Neural progenitor cell (in vitro differentiated cells): ENCODE measurements around the gene ACSL4. TPM values are rescaled to one million over a fixed set of nuclear protein-coding genes. Genes with fewer than 3 reads are reported as not detected.

Source experiments
- DNase-seq: peaks from one replicate; pipeline ENCODE4 v3.0.0-alpha.2; 2016; ENCODE audit warnings: low spot score
- H2AFZ ChIP-seq: fragments of 200-600 bp; sonication (generic); replicated peaks from 2 replicates; pipeline ENCODE4 v1.6.1; 2016; ENCODE audit warnings: antibody characterized with exemption
- H3F3A ChIP-seq: fragments of 200-600 bp; sonication (generic); 2 replicates; pipeline ENCODE4 v1.6.1; 2016; ENCODE audit warnings: antibody characterized with exemption, low read depth
- H3K27ac ChIP-seq: fragments of 200-600 bp; sonication (generic); 2 replicates; pipeline ENCODE4 v1.5.1; 2016; ENCODE audit warnings: mild to moderate bottlenecking
- H3K27me3 ChIP-seq: fragments of 200-600 bp; sonication (generic); 2 replicates; pipeline ENCODE4 v1.6.1; 2016; ENCODE audit warnings: mild to moderate bottlenecking, moderate library complexity
- H3K36me3 ChIP-seq: fragments of 200-600 bp; sonication (generic); 2 replicates; pipeline ENCODE4 v1.5.1; 2016
- H3K4me1 ChIP-seq: fragments of 200-600 bp; sonication (generic); 2 replicates; pipeline ENCODE4 v1.6.1; 2016; ENCODE audit warnings: mixed run types
- H3K4me2 ChIP-seq: fragments of 200-600 bp; sonication (generic); 2 replicates; pipeline ENCODE4 v1.6.1; 2016
- H3K4me3 ChIP-seq: fragments of 200-600 bp; sonication (generic); 2 replicates; pipeline ENCODE4 v1.5.1; 2016
- H3K79me2 ChIP-seq: fragments of 200-600 bp; sonication (generic); 2 replicates; pipeline ENCODE4 v1.6.1; 2016; ENCODE audit warnings: low read depth
- H3K9ac ChIP-seq: fragments of 200-600 bp; sonication (generic); 2 replicates; pipeline ENCODE4 v1.6.1; 2016
- H3K9me3 ChIP-seq: fragments of 200-600 bp; sonication (generic); 2 replicates; pipeline ENCODE4 v1.5.1; 2016; ENCODE audit warnings: low read depth
- H4K20me1 ChIP-seq: fragments of 200-600 bp; sonication (generic); 2 replicates; pipeline ENCODE4 v1.6.1; 2016; ENCODE audit warnings: low read depth
- H3K27ac Mint-ChIP-seq: 3 replicates; pipeline ENCODE4 v1.8.0; 2021; ENCODE audit warnings: mixed read lengths
- H3K27me3 Mint-ChIP-seq: 2 replicates; pipeline ENCODE4 v1.8.0; 2022; ENCODE audit warnings: low read depth, mild to moderate bottlenecking, inconsistent platforms, moderate library complexity, mixed read lengths; ENCODE audit not compliant: insufficient read depth
- H3K36me3 Mint-ChIP-seq: 3 replicates; pipeline ENCODE4 v1.8.0; 2021; ENCODE audit warnings: mixed read lengths
- H3K4me1 Mint-ChIP-seq: 3 replicates; pipeline ENCODE4 v1.8.0; 2021; ENCODE audit warnings: mixed read lengths
- H3K4me3 Mint-ChIP-seq: 3 replicates; pipeline ENCODE4 v1.8.0; 2021; ENCODE audit warnings: mild to moderate bottlenecking, moderate library complexity, mixed read lengths
- H3K9me3 Mint-ChIP-seq: 3 replicates; pipeline ENCODE4 v1.8.0; 2020; ENCODE audit warnings: mixed read lengths
- EZH2 ChIP-seq: fragments of 200-600 bp; sonication (generic); IDR thresholded peaks from 2 replicates; pipeline ENCODE4 v1.6.1; 2017; ENCODE audit warnings: antibody characterized with exemption, mild to moderate bottlenecking, moderate library complexity
- EZH2phosphoT487 ChIP-seq: fragments of 200-600 bp; sonication (generic); IDR thresholded peaks from 2 replicates; pipeline ENCODE4 v1.6.1; 2017; ENCODE audit warnings: antibody characterized with exemption
- total RNA-seq: library from RNA; depleted of rRNA; stranded (reverse); fragments of >200 nt; gene quantifications from 2 replicates; pipeline ENCODE4 v1.2.3, GENCODE V29; 2015; ENCODE audit warnings: low replicate concordance
- TF ChIP-seq, protein P1 (sequence below): fragments of 200-600 bp; sonication (generic); IDR thresholded peaks from 2 replicates; pipeline ENCODE4 v1.5.1; 2017; ENCODE audit warnings: antibody characterized with exemption, mild to moderate bottlenecking

Gene ACSL4
- total RNA-seq, 1 donor from 2014 or later: 87.3 TPM

DNA sequence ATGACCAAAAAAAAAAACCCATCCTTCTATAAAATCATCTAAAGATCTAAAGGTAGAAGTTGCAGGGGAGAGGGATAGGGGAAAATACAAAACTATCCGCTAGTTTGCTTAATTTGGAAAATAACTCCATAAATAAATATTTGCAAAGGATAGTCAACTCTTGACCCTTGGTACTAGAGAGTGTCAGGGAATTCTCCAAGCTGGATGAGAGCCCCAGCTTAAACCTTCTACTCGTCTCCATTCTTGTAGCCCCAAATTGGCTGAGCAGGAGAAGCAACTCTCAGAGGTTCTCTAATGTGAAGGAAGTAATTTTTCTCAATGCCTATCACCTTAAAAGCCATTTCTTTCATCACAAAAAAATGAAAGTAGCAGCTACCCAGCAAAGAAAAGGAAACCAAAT is 35.2 kb downstream of the ACSL4 start:
- no peak overlapping the region for H3K4me3 Mint-ChIP-seq
- Histone ChIP-seq H3K79me2 (peaks cover 8% of the 10 kb centered on the region), H3K4me1 (no peaks in the 10 kb centered on the region), H3K9me3 (no peaks in the 10 kb centered on the region), H3K4me2 (no peak overlapping the region), H3K27me3 (no peaks in the 10 kb centered on the region), H3F3A (no peaks in the 10 kb centered on the region), H3K4me3 (no peak overlapping the region), H2AFZ (no peak overlapping the region), H3K9ac (no peak overlapping the region), H4K20me1 (no peaks in the 10 kb centered on the region), H3K36me3 (no peaks in the 10 kb centered on the region), H3K27ac (no peak overlapping the region)
- H3K27me3 Mint-ChIP-seq: peaks cover 3% of the 10 kb centered on the region
- peaks cover 14% of the 10 kb centered on the region for H3K4me1 Mint-ChIP-seq
- peaks cover 28% of the 10 kb centered on the region for H3K36me3 Mint-ChIP-seq
- TF ChIP-seq EZH2phosphoT487 (no peak), EZH2 (no peak)
- TF ChIP-seq, protein P1, sequence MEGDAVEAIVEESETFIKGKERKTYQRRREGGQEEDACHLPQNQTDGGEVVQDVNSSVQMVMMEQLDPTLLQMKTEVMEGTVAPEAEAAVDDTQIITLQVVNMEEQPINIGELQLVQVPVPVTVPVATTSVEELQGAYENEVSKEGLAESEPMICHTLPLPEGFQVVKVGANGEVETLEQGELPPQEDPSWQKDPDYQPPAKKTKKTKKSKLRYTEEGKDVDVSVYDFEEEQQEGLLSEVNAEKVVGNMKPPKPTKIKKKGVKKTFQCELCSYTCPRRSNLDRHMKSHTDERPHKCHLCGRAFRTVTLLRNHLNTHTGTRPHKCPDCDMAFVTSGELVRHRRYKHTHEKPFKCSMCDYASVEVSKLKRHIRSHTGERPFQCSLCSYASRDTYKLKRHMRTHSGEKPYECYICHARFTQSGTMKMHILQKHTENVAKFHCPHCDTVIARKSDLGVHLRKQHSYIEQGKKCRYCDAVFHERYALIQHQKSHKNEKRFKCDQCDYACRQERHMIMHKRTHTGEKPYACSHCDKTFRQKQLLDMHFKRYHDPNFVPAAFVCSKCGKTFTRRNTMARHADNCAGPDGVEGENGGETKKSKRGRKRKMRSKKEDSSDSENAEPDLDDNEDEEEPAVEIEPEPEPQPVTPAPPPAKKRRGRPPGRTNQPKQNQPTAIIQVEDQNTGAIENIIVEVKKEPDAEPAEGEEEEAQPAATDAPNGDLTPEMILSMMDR: no peak
- no peak for DNase-seq
- peaks cover 9% of the 10 kb centered on the region for H3K9me3 Mint-ChIP-seq
- H3K27ac Mint-ChIP-seq: no peak overlapping the region

DNA sequence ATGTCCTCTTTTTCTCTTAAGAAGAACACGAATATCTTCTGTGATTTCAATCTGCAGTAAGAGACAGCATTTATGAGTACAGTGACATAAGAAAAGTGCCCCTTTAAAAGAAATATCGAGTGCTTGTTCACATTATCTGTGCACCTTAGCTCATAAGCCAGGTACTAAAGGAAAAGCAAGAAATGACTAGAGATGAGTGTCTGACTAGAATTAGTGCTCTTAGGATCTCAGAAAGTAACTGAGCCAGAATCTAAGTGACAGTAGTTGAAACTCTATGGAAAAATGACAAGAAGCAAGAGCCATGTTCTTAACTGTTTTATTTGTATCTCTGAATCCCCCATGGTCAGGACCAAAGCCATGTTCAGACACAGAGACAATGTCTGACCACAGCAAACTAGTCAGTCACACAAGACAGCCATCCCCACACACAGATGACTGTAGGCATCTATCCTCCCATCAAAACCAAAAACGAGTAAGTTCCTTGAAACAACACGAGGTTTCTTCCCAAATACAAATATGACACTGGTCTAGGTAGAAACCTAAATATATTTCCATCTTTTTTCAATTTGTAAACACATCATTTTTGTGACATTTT is 36.8 kb downstream of the ACSL4 start:
- Histone ChIP-seq H3F3A (no peaks in the 10 kb centered on the region), H3K27ac (no peak overlapping the region), H2AFZ (no peak overlapping the region), H3K4me3 (no peak overlapping the region), H3K36me3 (peaks cover 2% of the 10 kb centered on the region), H3K9me3 (no peaks in the 10 kb centered on the region), H3K4me1 (no peaks in the 10 kb centered on the region), H3K79me2 (no peaks in the 10 kb centered on the region), H3K4me2 (no peak overlapping the region), H3K9ac (no peak overlapping the region), H3K27me3 (no peaks in the 10 kb centered on the region), H4K20me1 (no peaks in the 10 kb centered on the region)
- peaks cover 20% of the 10 kb centered on the region for H3K36me3 Mint-ChIP-seq
- H3K4me3 Mint-ChIP-seq: no peak overlapping the region
- no peaks in the 10 kb centered on the region for H3K27me3 Mint-ChIP-seq
- H3K4me1 Mint-ChIP-seq: peaks cover 14% of the 10 kb centered on the region
- DNase-seq: no peak
- no peak for TF ChIP-seq EZH2phosphoT487
- TF ChIP-seq, protein P1: no peak
- H3K9me3 Mint-ChIP-seq: peaks cover 2% of the 10 kb centered on the region
- H3K27ac Mint-ChIP-seq: peak overlapping the region; percentile 50

DNA sequence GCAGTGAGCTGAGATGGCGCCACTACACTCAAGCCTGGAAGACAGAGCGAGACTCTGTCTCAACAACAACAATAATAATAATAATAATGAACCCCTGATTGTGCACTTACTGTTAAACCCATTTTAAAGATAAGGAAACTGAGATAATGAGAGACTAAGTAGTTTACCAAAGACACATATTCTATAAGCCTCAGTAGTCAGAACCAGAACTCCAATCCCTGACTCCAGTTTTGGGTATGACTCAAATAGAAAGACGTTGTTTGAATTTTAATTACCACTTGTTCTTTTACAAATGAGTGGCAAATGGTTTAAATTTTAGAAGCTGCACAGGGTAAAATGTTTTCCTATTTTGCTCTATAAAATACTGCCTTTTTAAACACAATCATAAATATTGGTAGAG is 37.4 kb downstream of the ACSL4 start:
- Histone ChIP-seq H3K4me3 (no peak overlapping the region), H3K9me3 (no peaks in the 10 kb centered on the region), H3F3A (no peaks in the 10 kb centered on the region), H4K20me1 (no peaks in the 10 kb centered on the region), H3K4me2 (no peak overlapping the region), H3K27me3 (no peaks in the 10 kb centered on the region), H3K9ac (no peak overlapping the region), H3K79me2 (no peaks in the 10 kb centered on the region), H2AFZ (no peak overlapping the region), H3K4me1 (no peaks in the 10 kb centered on the region), H3K27ac (no peak overlapping the region), H3K36me3 (peaks cover 5% of the 10 kb centered on the region)
- peaks cover 2% of the 10 kb centered on the region for H3K9me3 Mint-ChIP-seq
- peaks cover 14% of the 10 kb centered on the region for H3K4me1 Mint-ChIP-seq
- H3K27ac Mint-ChIP-seq: no peak overlapping the region
- TF ChIP-seq EZH2phosphoT487 (no peak), EZH2 (no peak)
- TF ChIP-seq, protein P1: no peak
- H3K4me3 Mint-ChIP-seq: no peak overlapping the region
- H3K27me3 Mint-ChIP-seq: no peaks in the 10 kb centered on the region
- DNase-seq: no peak
- H3K36me3 Mint-ChIP-seq: peaks cover 20% of the 10 kb centered on the region
